SK-N-SH treated with all-trans-retinoic acid at 6 μM for 48 hours (cell line): ENCODE data around the gene AMTN.

Experiments used
- CREB5 ChIP-seq: fragments of 250-450 bp; sonication (Bioruptor Pico); IDR thresholded peaks from 2 replicates; pipeline ENCODE4 v1.5.1; 2020; ENCODE audit warnings: low read depth, mild to moderate bottlenecking, moderate library complexity
- CSDC2 ChIP-seq: fragments of 250-450 bp; sonication (Bioruptor Pico); IDR thresholded peaks from 2 replicates; pipeline ENCODE4 v1.5.0; 2020; ENCODE audit warnings: mild to moderate bottlenecking, moderate library complexity
- CSRNP3 ChIP-seq: fragments of 250-450 bp; sonication (Bioruptor Pico); IDR thresholded peaks from 2 replicates; pipeline ENCODE4 v1.5.1; 2021; ENCODE audit warnings: mild to moderate bottlenecking, moderate library complexity
- PATZ1 ChIP-seq: fragments of 250-450 bp; sonication (Bioruptor Pico); IDR thresholded peaks from 2 replicates; pipeline ENCODE4 v1.8.0; 2020; ENCODE audit warnings: mild to moderate bottlenecking, moderate library complexity, borderline replicate concordance
- POU6F1 ChIP-seq: fragments of 250-450 bp; sonication (Bioruptor Pico); IDR thresholded peaks from 2 replicates; pipeline ENCODE4 v1.8.0; 2021; ENCODE audit warnings: low read depth, mild to moderate bottlenecking, moderate library complexity, borderline replicate concordance
- TCF4 ChIP-seq: fragments of 250-450 bp; sonication (Bioruptor Pico); IDR thresholded peaks from 2 replicates; pipeline ENCODE4 v1.8.0; 2021; ENCODE audit warnings: mild to moderate bottlenecking, moderate library complexity, borderline replicate concordance
- TOX ChIP-seq: fragments of 250-450 bp; sonication (Bioruptor Pico); IDR thresholded peaks from 2 replicates; pipeline ENCODE4 v1.8.0; 2021; ENCODE audit warnings: mild to moderate bottlenecking, moderate library complexity, borderline replicate concordance
- ZFP3 ChIP-seq: fragments of 250-450 bp; sonication (Bioruptor Pico); IDR thresholded peaks from 2 replicates; pipeline ENCODE4 v1.5.0; 2020; ENCODE audit warnings: mild to moderate bottlenecking, moderate library complexity
- ZFP30 ChIP-seq: fragments of 450-650 bp; formaldehyde crosslinking; IDR thresholded peaks from 2 replicates; pipeline ENCODE4 v1.5.0; 2022; ENCODE audit warnings: mild to moderate bottlenecking, moderate library complexity
- ZNF8 ChIP-seq: fragments of 450-650 bp; formaldehyde crosslinking; IDR thresholded peaks from 2 replicates; pipeline ENCODE4 v1.5.0; 2020; ENCODE audit warnings: mild to moderate bottlenecking, moderate library complexity

DNA sequence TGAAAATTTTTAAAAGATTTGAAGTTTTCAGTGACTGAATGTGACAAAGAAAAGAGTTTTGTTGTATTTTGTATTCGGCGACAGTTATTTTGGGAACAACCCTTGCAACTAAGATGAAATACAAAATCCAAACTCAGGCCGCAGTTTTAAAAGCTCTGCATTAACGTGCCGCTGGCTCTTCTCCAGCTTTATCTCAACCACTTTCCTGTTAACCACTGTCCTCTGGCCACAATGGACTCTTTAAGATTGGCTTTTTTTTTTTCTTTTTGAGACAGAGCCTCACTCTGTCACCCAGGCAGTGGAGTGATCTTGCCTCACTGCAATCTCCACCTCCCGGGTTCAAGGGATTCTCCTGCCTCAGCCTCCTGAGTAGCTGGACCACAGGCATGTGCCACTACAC, 22.1 kb upstream of the AMTN start:
- no peak for TF ChIP-seq CSDC2 (CRISPR knock-in tag)
- no peak for TF ChIP-seq POU6F1 (CRISPR knock-in tag)
- no peak for TF ChIP-seq ZFP30 (CRISPR knock-in tag)
- no peak for TF ChIP-seq ZNF8 (CRISPR knock-in tag)
- no peak for TF ChIP-seq TOX
- no peak for TF ChIP-seq TCF4 (CRISPR knock-in tag)
- no peak for TF ChIP-seq ZFP3 (CRISPR knock-in tag)
- no peak for TF ChIP-seq CSRNP3 (CRISPR knock-in tag)
- no peak for TF ChIP-seq PATZ1 (CRISPR knock-in tag)
- TF ChIP-seq CREB5 (CRISPR knock-in tag): no peak
